Body of pancreas (tissue), 4 donors: ENCODE results near the gene CXorf65. TPM values are rescaled to one million over a fixed set of nuclear protein-coding genes. Genes with fewer than 3 reads are reported as not detected.

Experiments
- ATAC-seq: fragments of 150-250 bp; one replicate; pipeline ENCODE4 v1.9.1; 2016
- DNase-seq, 4 donors: peaks; one replicate each; pipeline ENCODE4 v3.0.0-alpha.2; 2019
- H3K27ac ChIP-seq, 4 donors: fragments of 200-600 bp; sonication (generic); 1 replicate in 3 of 4; 2 replicates in 1 of 4; pipeline versions ENCODE4 v1.5.1 to v1.6.1; 2016 to 2019; ENCODE audit warnings: mild to moderate bottlenecking in 1 of 4, mixed read lengths in 1 of 4, moderate library complexity in 1 of 4
- H3K27me3 ChIP-seq, 2 donors: fragments of 200-600 bp; sonication (generic); one replicate each; pipeline ENCODE4 v1.6.0; 2016; ENCODE audit warnings: mild to moderate bottlenecking in 1 of 2
- H3K36me3 ChIP-seq, 2 donors: fragments of 200-600 bp; sonication (generic); replicated peaks in 1 of 2; 2 replicates each; pipeline ENCODE4 v1.5.1; 2016; ENCODE audit warnings: low read depth in 2 of 2; ENCODE audit not compliant: insufficient read depth in 1 of 2
- H3K4me1 ChIP-seq: fragments of 200-600 bp; sonication (generic); one replicate; pipeline ENCODE4 v1.6.0; 2016
- H3K4me3 ChIP-seq, 2 donors: fragments of 200-600 bp; sonication (generic); 1 replicate in 1 of 2; 2 replicates in 1 of 2; pipeline ENCODE4 v1.5.1; 2016 to 2019
- H3K9me3 ChIP-seq, 3 donors: fragments of 200-600 bp; sonication (generic); 1 replicate in 2 of 3; 2 replicates in 1 of 3; pipeline ENCODE4 v1.5.1; 2016
- CTCF ChIP-seq, 7 experiments: fragments of 450-650 bp in 4 of 7; fragments of 200-600 bp in 3 of 7; sonication (generic) in 3 of 7; IDR thresholded peaks; one replicate each; pipeline ENCODE4 v1.5.1; 2016 to 2019; ENCODE audit warnings: antibody characterized with exemption in 7 of 7
- POLR2A ChIP-seq, 3 donors: fragments of 450-650 bp; IDR thresholded peaks; one replicate each; pipeline ENCODE4 v1.6.1; 2016; ENCODE audit warnings: antibody characterized with exemption in 3 of 3, mild to moderate bottlenecking in 2 of 3
- WGBS, 2 donors: methylation state at CpG; one replicate each; pipeline ENCODE4 v1.1.5; 2017; 5-methylcytosine and 5-hydroxymethylcytosine counted together
- intact Hi-C: fragments of 100-400 bp; cut with DNase I; formaldehyde crosslinking; loops from one replicate; pipeline ENCODE4 v1.15.1; 2023
- total RNA-seq, 2 donors: library from RNA; depleted of rRNA; stranded (reverse); fragments of >200 nt; gene quantifications; one replicate each; pipeline ENCODE4 v1.1.0, GENCODE V29; 2016

Gene CXorf65
- not detected for total RNA-seq

- no peaks in the 10 kb centered on the region for H3K27me3 ChIP-seq
- no peaks in the 10 kb centered on the region for H3K36me3 ChIP-seq
- no peak for DNase-seq
- H3K4me1 ChIP-seq = no peaks in the 10 kb centered on the region
- H3K9me3 ChIP-seq = no peaks in the 10 kb centered on the region
- 83% methylated on average over 1 of the region's 1 CpG; no CpG with 5 or more reads in 1 of the 2 donors for WGBS, 2 donors
- ATAC-seq = no peak
- H3K27ac ChIP-seq = no peak within 1 kb of the TSS
- no peak within 1 kb of the TSS for H3K4me3 ChIP-seq
- TF ChIP-seq CTCF (IDR thresholded peaks at IDR 0.05) (no peak), POLR2A (IDR thresholded peaks at IDR 0.05) (no peak)
- intact Hi-C loops = no loop called here
Observed at GRCh38 chrX:71106427-71106826, at the start of gene CXorf65. CXorf65 (minus strand) TSS chrX:71106740; CDS start chrX:71106556, 184 bp downstream.

- 58 to 83% methylated on average over 1 to 2 of the region's 3 CpGs for WGBS, 2 donors
- DNase-seq (no peak), ATAC-seq (no peak)
- H3K4me3 ChIP-seq = no peak overlapping the region
- no peaks in the 10 kb centered on the region for H3K36me3 ChIP-seq
- TF ChIP-seq POLR2A (IDR thresholded peaks at IDR 0.05) (no peak), CTCF (IDR thresholded peaks at IDR 0.05) (no peak)
- H3K27ac ChIP-seq = no peak overlapping the region
- H3K27me3 ChIP-seq = no peaks in the 10 kb centered on the region
- intact Hi-C loops = no loop called here
- no peaks in the 10 kb centered on the region for H3K9me3 ChIP-seq
- H3K4me1 ChIP-seq = no peaks in the 10 kb centered on the region
Observed at GRCh38 chrX:71154641-71155040, 48.1 kb upstream of the CXorf65 start.

- WGBS, 2 donors = 74% methylated on average over 3 of the region's 7 CpGs; no CpG with 5 or more reads in 1 of the 2 donors
- H3K27ac ChIP-seq = no peak overlapping the region
- no peak for DNase-seq
- H3K36me3 ChIP-seq = no peaks in the 10 kb centered on the region
- intact Hi-C loops = no loop called here
- no peaks in the 10 kb centered on the region for H3K9me3 ChIP-seq
- H3K4me3 ChIP-seq = no peak overlapping the region
- H3K4me1 ChIP-seq = no peaks in the 10 kb centered on the region
- ATAC-seq = no peak
- TF ChIP-seq CTCF (IDR thresholded peaks at IDR 0.05) (no peak), POLR2A (IDR thresholded peaks at IDR 0.05) (no peak)
- H3K27me3 ChIP-seq = no peaks in the 10 kb centered on the region
Observed at GRCh38 chrX:71154196-71154595, 47.7 kb upstream of the CXorf65 start.

- TF ChIP-seq CTCF (IDR thresholded peaks at IDR 0.05) (no peak), POLR2A (IDR thresholded peaks at IDR 0.05) (no peak)
- intact Hi-C loops = no loop called here
- Histone ChIP-seq H3K27ac (no peak overlapping the region), H3K36me3 (no peaks in the 10 kb centered on the region), H3K9me3 (no peaks in the 10 kb centered on the region), H3K4me3 (no peak overlapping the region), H3K27me3 (no peaks in the 10 kb centered on the region), H3K4me1 (no peaks in the 10 kb centered on the region)
- WGBS, 2 donors = 72 to 75% methylated on average over 3 to 4 of the region's 7 CpGs
- DNase-seq (no peak), ATAC-seq (no peak)
Observed at GRCh38 chrX:71151366-71151765, 44.8 kb upstream of the CXorf65 start.

- H3K9me3 ChIP-seq = no peaks in the 10 kb centered on the region
- intact Hi-C loops = no loop called here
Observed at GRCh38 chrX:71148278-71148663, 41.7 kb upstream of the CXorf65 start.

More at GRCh38 chrX:71148278-71148663, 41.7 kb upstream of the CXorf65 start:
- H3K27me3 ChIP-seq = no peaks in the 10 kb centered on the region
- no peak overlapping the region for H3K27ac ChIP-seq
- TF ChIP-seq POLR2A (IDR thresholded peaks at IDR 0.05) = no peak
- no peak for TF ChIP-seq CTCF (IDR thresholded peaks at IDR 0.05)
- no peaks in the 10 kb centered on the region for H3K36me3 ChIP-seq
- H3K4me3 ChIP-seq = no peak overlapping the region
- H3K4me1 ChIP-seq = peaks cover 3% of the 10 kb centered on the region
- DNase-seq (no peak), ATAC-seq (no peak)
- WGBS, 2 donors = 93% methylated on average over 3 of the region's 8 CpGs; no CpG with 5 or more reads in 1 of the 2 donors
